Smooth muscle cell (in vitro differentiated cells): Measurements from ENCODE around the gene GOLGA8J. TPM values are rescaled to one million over a fixed set of nuclear protein-coding genes. Genes with fewer than 3 reads are reported as not detected.
"Not testable (repeated sequence)": the region's sequence is repeated elsewhere in the genome, so short reads cannot be mapped to it uniquely, and the experiment has no call there.

Experiments
- DNase-seq: peaks from one replicate; lab custom pipeline; 2025; ENCODE audit not compliant: unreplicated experiment; lab: John Stamatoyannopoulos, UW
- H2AFZ ChIP-seq: fragments of 200-600 bp; sonication (generic); 2 replicates; pipeline ENCODE4 v1.6.0; 2016; ENCODE audit warnings: antibody characterized with exemption, low read depth, mild to moderate bottlenecking
- H3F3A ChIP-seq: fragments of 200-600 bp; sonication (generic); 2 replicates; pipeline ENCODE4 v1.6.0; 2017; ENCODE audit warnings: antibody characterized with exemption, low read depth
- H3K27ac ChIP-seq: fragments of 200-600 bp; sonication (generic); 2 replicates; pipeline ENCODE4 v1.5.1; 2016; ENCODE audit warnings: low read depth, mild to moderate bottlenecking
- H3K27me3 ChIP-seq: fragments of 200-600 bp; sonication (generic); 2 replicates; pipeline ENCODE4 v1.6.1; 2016; ENCODE audit warnings: low read depth, mild to moderate bottlenecking
- H3K36me3 ChIP-seq: fragments of 200-600 bp; sonication (generic); 2 replicates; pipeline ENCODE4 v1.5.1; 2016; ENCODE audit warnings: low read depth
- H3K4me1 ChIP-seq: fragments of 200-600 bp; sonication (generic); 2 replicates; pipeline ENCODE4 v1.5.1; 2016; ENCODE audit warnings: low read depth
- H3K4me2 ChIP-seq: fragments of 200-600 bp; sonication (generic); 2 replicates; pipeline ENCODE4 v1.6.0; 2016; ENCODE audit warnings: mild to moderate bottlenecking
- H3K4me3 ChIP-seq: fragments of 200-600 bp; sonication (generic); 2 replicates; pipeline ENCODE4 v1.5.1; 2016; ENCODE audit warnings: mild to moderate bottlenecking
- H3K79me2 ChIP-seq: fragments of 200-600 bp; sonication (generic); 2 replicates; pipeline ENCODE4 v1.6.0; 2016; ENCODE audit warnings: low read depth, mild to moderate bottlenecking
- H3K9ac ChIP-seq: fragments of 200-600 bp; sonication (generic); 2 replicates; pipeline ENCODE4 v1.6.0; 2016; ENCODE audit warnings: low read depth
- H3K9me3 ChIP-seq: fragments of 200-600 bp; sonication (generic); replicated peaks from 2 replicates; pipeline ENCODE4 v1.5.1; 2016; ENCODE audit warnings: low read depth
- H4K20me1 ChIP-seq: fragments of 200-600 bp; sonication (generic); 2 replicates; pipeline ENCODE4 v1.6.0; 2016; ENCODE audit warnings: low read depth
- CTCF ChIP-seq: fragments of 200-600 bp; sonication (generic); IDR thresholded peaks from 2 replicates; pipeline ENCODE4 v1.5.1; 2017; ENCODE audit warnings: borderline replicate concordance, mild to moderate bottlenecking, antibody characterized with exemption; ENCODE audit not compliant: insufficient read depth, poor library complexity, severe bottlenecking
- WGBS: methylation state at CpG from one replicate; pipeline ENCODE4 v1.1.7; 2016; ENCODE audit warnings: low lambda C conversion rate; 5-methylcytosine and 5-hydroxymethylcytosine counted together
- polyA plus RNA-seq: library from polyadenylated mRNA; unstranded; fragments of >200 nt; fragmentation: Nextera tagmentation; extraction: Ambion mirVana; gene quantifications from 2 replicates; pipeline ENCODE4 v1.2.1, GENCODE V29; 2016
- total RNA-seq: library from RNA; depleted of rRNA; stranded (reverse); fragments of >200 nt; gene quantifications from 2 replicates; pipeline ENCODE4 v1.2.3, GENCODE V29; 2014

GOLGA8J gene
- total and polyA plus RNA-seq, 2 experiments from 2014 or later, result not detected

DNA sequence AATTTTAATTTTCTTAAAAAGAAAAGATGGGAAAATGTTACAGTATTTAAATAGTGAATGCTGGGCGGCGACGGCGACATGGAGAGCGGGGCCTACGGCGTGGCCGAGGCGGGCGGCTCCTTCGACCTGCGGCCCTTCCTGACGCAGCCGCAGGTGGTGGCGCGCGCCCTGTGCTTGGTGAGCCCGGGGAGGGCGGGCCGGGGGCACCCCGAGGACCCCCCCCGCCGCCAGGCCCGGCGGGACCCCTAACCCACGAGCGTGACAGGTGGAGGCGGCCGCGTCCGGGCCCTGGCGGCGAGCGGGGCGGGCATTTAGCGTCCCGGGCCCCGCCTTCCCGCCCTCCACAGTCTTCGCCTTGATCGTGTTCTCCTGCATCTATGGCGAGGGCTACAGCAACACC, 38.4 kb upstream of the GOLGA8J start:
- no peaks in the 10 kb centered on the region for H3K9me3 ChIP-seq
- H3K27me3 ChIP-seq, result no peaks in the 10 kb centered on the region
- TF ChIP-seq CTCF, result no peak
- no peaks in the 10 kb centered on the region for H3F3A ChIP-seq
- no peaks in the 10 kb centered on the region for H4K20me1 ChIP-seq
- no peak overlapping the region for H3K27ac ChIP-seq
- DNase-seq, result no peak
- H3K79me2 ChIP-seq, result no peaks in the 10 kb centered on the region
- H3K4me1 ChIP-seq, result peaks cover 5% of the 10 kb centered on the region
- H3K4me3 ChIP-seq, result no peak overlapping the region
- H3K36me3 ChIP-seq, result no peaks in the 10 kb centered on the region
- no peak overlapping the region for H3K4me2 ChIP-seq
- no peak overlapping the region for H2AFZ ChIP-seq
- H3K9ac ChIP-seq, result no peak overlapping the region
- WGBS, result 95% methylated on average over 14 of the region's 42 CpGs

GRCh38 chr15:30044826-30045225, 37.9 kb upstream of the GOLGA8J start:
- not testable (repeated sequence) for H3K9me3 ChIP-seq, H2AFZ ChIP-seq, H3F3A ChIP-seq, H3K9ac ChIP-seq, H3K4me1 ChIP-seq, H3K27me3 ChIP-seq, H4K20me1 ChIP-seq, H3K27ac ChIP-seq, DNase-seq, H3K4me2 ChIP-seq, H3K4me3 ChIP-seq, H3K36me3 ChIP-seq, H3K79me2 ChIP-seq
- 98% methylated on average over 22 of the region's 22 CpGs for WGBS

DNA sequence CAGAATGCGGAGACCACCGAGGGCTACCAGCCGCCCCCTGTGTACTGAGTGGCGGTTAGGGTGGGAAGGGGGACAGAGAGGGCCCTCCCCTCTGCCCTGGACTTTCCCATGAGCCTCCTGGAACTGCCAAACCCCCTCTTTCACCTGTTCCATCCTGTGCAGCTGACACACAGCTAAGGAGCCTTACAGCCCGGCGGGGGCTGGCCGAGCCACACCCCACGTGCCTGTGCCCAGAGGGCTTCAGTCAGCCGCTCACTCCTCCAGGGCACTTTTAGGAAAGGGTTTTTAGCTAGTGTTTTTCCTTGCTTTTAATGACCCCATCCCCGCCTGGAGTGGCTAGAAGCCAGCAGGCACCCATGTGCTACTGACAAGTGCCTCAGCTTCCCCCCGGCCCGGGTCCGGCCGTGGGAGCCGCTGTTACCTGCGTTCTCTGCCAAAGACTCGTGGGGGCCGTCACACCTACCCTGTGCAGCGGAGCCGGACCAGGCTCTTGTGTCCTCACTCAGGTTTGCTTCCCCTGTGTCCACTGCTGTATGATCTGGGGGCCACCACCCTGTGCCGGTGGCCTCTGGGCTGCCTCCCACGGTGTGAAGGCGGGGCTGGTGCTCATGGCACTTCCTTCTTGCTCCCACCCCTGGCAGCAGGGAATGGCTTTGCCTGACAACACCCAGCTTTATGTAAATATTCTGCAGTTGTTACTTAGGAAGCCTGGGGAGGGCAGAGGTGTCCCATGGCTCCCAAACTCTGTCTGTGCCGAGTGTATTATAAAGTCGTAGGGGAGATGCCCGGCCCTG, 37.3 kb upstream of the GOLGA8J start:
- not testable (repeated sequence) for DNase-seq, H3K4me1 ChIP-seq, H3F3A ChIP-seq, H3K27ac ChIP-seq, H3K36me3 ChIP-seq, H3K27me3 ChIP-seq, H3K9ac ChIP-seq, H3K4me2 ChIP-seq, H2AFZ ChIP-seq, H3K4me3 ChIP-seq, H3K79me2 ChIP-seq, H4K20me1 ChIP-seq, H3K9me3 ChIP-seq
- 74% methylated on average over 26 of the region's 26 CpGs for WGBS

DNA sequence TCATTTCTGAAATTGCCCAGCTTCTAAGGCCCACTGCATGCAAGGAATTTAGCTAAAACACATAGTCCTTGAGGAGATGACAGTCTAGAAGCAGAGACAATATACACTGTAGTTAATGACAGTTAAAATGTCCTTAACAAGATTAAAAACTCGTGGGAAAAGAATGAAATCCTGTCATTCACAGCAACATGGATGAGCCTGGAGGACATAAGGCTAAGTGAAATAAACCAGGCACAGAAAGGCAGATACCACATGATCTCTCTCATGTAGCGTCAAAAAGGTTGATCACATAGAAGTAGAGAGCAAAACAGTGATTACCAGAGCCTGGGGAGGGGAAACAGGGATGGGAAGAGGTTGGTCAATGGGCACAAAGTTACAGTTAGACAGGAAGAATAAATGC, 36.3 kb upstream of the GOLGA8J start:
- Histone ChIP-seq H3K27ac (no peak overlapping the region), H2AFZ (no peak overlapping the region), H3K9me3 (no peaks in the 10 kb centered on the region), H3K4me3 (no peak overlapping the region), H4K20me1 (no peaks in the 10 kb centered on the region), H3F3A (no peaks in the 10 kb centered on the region), H3K4me2 (no peak overlapping the region), H3K36me3 (no peaks in the 10 kb centered on the region), H3K27me3 (no peaks in the 10 kb centered on the region), H3K9ac (no peak overlapping the region), H3K4me1 (peaks cover 5% of the 10 kb centered on the region), H3K79me2 (no peaks in the 10 kb centered on the region)
- WGBS, result 28% methylated on average over 2 of the region's 2 CpGs
- TF ChIP-seq CTCF, result no peak
- DNase-seq, result no peak

DNA sequence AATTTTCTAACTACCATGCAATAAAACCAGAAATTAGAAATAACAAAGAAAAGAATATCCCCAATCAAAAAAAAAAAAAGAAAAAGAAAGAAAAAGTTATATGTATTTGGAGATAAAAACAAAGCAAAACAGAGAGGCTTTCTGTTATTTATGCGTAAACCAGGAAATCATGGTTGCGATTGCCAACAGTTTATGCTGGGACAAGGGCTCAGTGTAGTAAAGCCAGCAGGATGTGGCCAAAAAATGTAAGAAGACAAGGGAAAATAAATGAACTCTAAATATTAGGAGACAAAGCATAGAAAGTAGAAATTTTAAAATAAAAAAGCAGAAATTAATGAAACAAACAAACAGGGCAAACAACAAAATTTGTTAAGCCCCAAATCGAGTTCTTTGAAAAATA, 27.2 kb upstream of the GOLGA8J start:
- DNase-seq, result no peak
- 96% methylated on average over 3 of the region's 3 CpGs for WGBS

More for the DNA sequence above, 27.2 kb upstream of the GOLGA8J start:
- Histone ChIP-seq H4K20me1 (no peaks in the 10 kb centered on the region), H3K9ac (no peak overlapping the region), H3K4me3 (no peak overlapping the region), H2AFZ (no peak overlapping the region), H3K36me3 (no peaks in the 10 kb centered on the region), H3K9me3 (no peaks in the 10 kb centered on the region), H3K27me3 (no peaks in the 10 kb centered on the region), H3K4me1 (no peaks in the 10 kb centered on the region), H3K4me2 (no peak overlapping the region), H3K27ac (no peak overlapping the region), H3F3A (no peaks in the 10 kb centered on the region), H3K79me2 (no peaks in the 10 kb centered on the region)
- no peak for TF ChIP-seq CTCF
